Measurements from ENCODE around the gene SPRED2.

GRCh38 chr2:65287364-65287763 lies 145.0 kb downstream of the SPRED2 start:
- no peak for TF ChIP-seq POLR2A (IDR thresholded peaks at IDR 0.05; ENCODE audit: low read length)
- TF ChIP-seq GATA1 (IDR thresholded peaks at IDR 0.05; ENCODE audit: low read depth, low read length), result no peak
